Measurements from ENCODE around the gene EIF5.

The EIF5 gene

GRCh38 chr14:103333754-103334643, at the start of gene EIF5:
EIF5 (plus strand) TSS chr14:103334237; CDS start chr14:103335861, 1,624 bp downstream.
- DNase-seq (ENCODE audit: insufficient read length, low spot score) (peak; percentile 90), FAIRE-seq (peak; percentile 96)
- TF ChIP-seq POLR2A (IDR thresholded peaks at IDR 0.05; ENCODE audit: low read depth, low read length): peak; percentile 73

GRCh38 chr14:103284574-103285467, 49.2 kb upstream of the EIF5 start:
- TF ChIP-seq POLR2A (IDR thresholded peaks at IDR 0.05; ENCODE audit: low read depth, low read length): no peak
- FAIRE-seq: peak; percentile 82
- DNase-seq (ENCODE audit: insufficient read length, low spot score): no peak

- DNase-seq (ENCODE audit: insufficient read length, low spot score) (no peak), FAIRE-seq (no peak)
- TF ChIP-seq POLR2A (IDR thresholded peaks at IDR 0.05; ENCODE audit: low read depth, low read length): no peak
These were observed 47.6 kb upstream of the EIF5 start for GRCh38 chr14:103286460-103286859.

- FAIRE-seq (no peak), DNase-seq (ENCODE audit: insufficient read length, low spot score) (no peak)
- no peak for TF ChIP-seq POLR2A (IDR thresholded peaks at IDR 0.05; ENCODE audit: low read depth, low read length)
These were observed 46.8 kb upstream of the EIF5 start for GRCh38 chr14:103286968-103287850.

- DNase-seq (ENCODE audit: insufficient read length, low spot score) (no peak), FAIRE-seq (no peak)
- no peak for TF ChIP-seq POLR2A (IDR thresholded peaks at IDR 0.05; ENCODE audit: low read depth, low read length)
These were observed 45.8 kb upstream of the EIF5 start for GRCh38 chr14:103288076-103288766.

GRCh38 chr14:103290056-103290455, 44.0 kb upstream of the EIF5 start:
- no peak for TF ChIP-seq POLR2A (IDR thresholded peaks at IDR 0.05; ENCODE audit: low read depth, low read length)
- no peak for FAIRE-seq
- no peak for DNase-seq (ENCODE audit: insufficient read length, low spot score)

- FAIRE-seq (no peak), DNase-seq (ENCODE audit: insufficient read length, low spot score) (no peak)
- TF ChIP-seq POLR2A (IDR thresholded peaks at IDR 0.05; ENCODE audit: low read depth, low read length): no peak
These were observed 43.5 kb upstream of the EIF5 start for GRCh38 chr14:103290494-103290893.

- TF ChIP-seq POLR2A (IDR thresholded peaks at IDR 0.05; ENCODE audit: low read depth, low read length): no peak
- DNase-seq (ENCODE audit: insufficient read length, low spot score) (no peak), FAIRE-seq (no peak)
These were observed 43.1 kb upstream of the EIF5 start for GRCh38 chr14:103290961-103291360.

GRCh38 chr14:103292426-103293374, 41.3 kb upstream of the EIF5 start:
- FAIRE-seq (peak; percentile 93), DNase-seq (ENCODE audit: insufficient read length, low spot score) (peak; percentile 73)
- TF ChIP-seq POLR2A (IDR thresholded peaks at IDR 0.05; ENCODE audit: low read depth, low read length): no peak

- DNase-seq (ENCODE audit: insufficient read length, low spot score) (no peak), FAIRE-seq (no peak)
- no peak for TF ChIP-seq POLR2A (IDR thresholded peaks at IDR 0.05; ENCODE audit: low read depth, low read length)
These were observed 40.6 kb upstream of the EIF5 start for GRCh38 chr14:103293465-103293864.

- TF ChIP-seq POLR2A (IDR thresholded peaks at IDR 0.05; ENCODE audit: low read depth, low read length): no peak
- FAIRE-seq (no peak), DNase-seq (ENCODE audit: insufficient read length, low spot score) (no peak)
These were observed 39.9 kb upstream of the EIF5 start for GRCh38 chr14:103294091-103294490.

GRCh38 chr14:103296007-103296406, 38.0 kb upstream of the EIF5 start:
- TF ChIP-seq POLR2A (IDR thresholded peaks at IDR 0.05; ENCODE audit: low read depth, low read length): no peak
- DNase-seq (ENCODE audit: insufficient read length, low spot score) (no peak), FAIRE-seq (peak; percentile 89)
